Measurements from ENCODE around the gene ITPR2.
"Not testable (repeated sequence)": the region's sequence is repeated elsewhere in the genome, so short reads cannot be mapped to it uniquely, and the experiment has no call there.

ITPR2 gene

GRCh38 chr12:26455936-26456574, 376.9 kb downstream of the ITPR2 start:
- peak; percentile 73 for DNase-seq (ENCODE audit: low read depth, low spot score)

GRCh38 chr12:26453246-26453645, 379.7 kb downstream of the ITPR2 start:
- DNase-seq (ENCODE audit: low read depth, low spot score), result no peak

GRCh38 chr12:26452511-26452910, 380.5 kb downstream of the ITPR2 start:
- no peak for DNase-seq (ENCODE audit: low read depth, low spot score)

GRCh38 chr12:26451763-26452162, 381.2 kb downstream of the ITPR2 start:
- no peak for DNase-seq (ENCODE audit: low read depth, low spot score)

- DNase-seq (ENCODE audit: low read depth, low spot score), result no peak
Measured at GRCh38 chr12:26445909-26446308, 387.1 kb downstream of the ITPR2 start.

GRCh38 chr12:26443309-26443708, 389.7 kb downstream of the ITPR2 start:
- no peak for DNase-seq (ENCODE audit: low read depth, low spot score)

GRCh38 chr12:26441434-26441833, 391.6 kb downstream of the ITPR2 start:
- no peak for DNase-seq (ENCODE audit: low read depth, low spot score)

- no peak for DNase-seq (ENCODE audit: low read depth, low spot score)
Measured at GRCh38 chr12:26435069-26435404, 398.0 kb downstream of the ITPR2 start.

GRCh38 chr12:26434299-26435068, 398.5 kb downstream of the ITPR2 start:
- DNase-seq (ENCODE audit: low read depth, low spot score), result peak; percentile 52

GRCh38 chr12:26433701-26434100, 399.3 kb downstream of the ITPR2 start:
- not testable (repeated sequence) for DNase-seq (ENCODE audit: low read depth, low spot score)

GRCh38 chr12:26431211-26431610, 401.8 kb downstream of the ITPR2 start:
- DNase-seq (ENCODE audit: low read depth, low spot score), result peak; percentile 11

GRCh38 chr12:26430596-26430995, 402.4 kb downstream of the ITPR2 start:
- DNase-seq (ENCODE audit: low read depth, low spot score), result not testable (repeated sequence)

GRCh38 chr12:26429070-26429691, 403.8 kb downstream of the ITPR2 start:
- DNase-seq (ENCODE audit: low read depth, low spot score), result no peak

GRCh38 chr12:26428420-26428819, 404.6 kb downstream of the ITPR2 start:
- DNase-seq (ENCODE audit: low read depth, low spot score), result no peak

- DNase-seq (ENCODE audit: low read depth, low spot score), result no peak
Measured at GRCh38 chr12:26426652-26427051, 406.3 kb downstream of the ITPR2 start.

GRCh38 chr12:26425587-26426260, 407.3 kb downstream of the ITPR2 start:
- DNase-seq (ENCODE audit: low read depth, low spot score), result peak; percentile 61

- no peak for DNase-seq (ENCODE audit: low read depth, low spot score)
Measured at GRCh38 chr12:26422839-26423398, 410.1 kb downstream of the ITPR2 start.

- DNase-seq (ENCODE audit: low read depth, low spot score), result no peak
Measured at GRCh38 chr12:26416550-26416949, 416.4 kb downstream of the ITPR2 start.

- no peak for DNase-seq (ENCODE audit: low read depth, low spot score)
Measured at GRCh38 chr12:26410689-26411088, 422.3 kb downstream of the ITPR2 start.

GRCh38 chr12:26406813-26407212, 426.2 kb downstream of the ITPR2 start:
- no peak for DNase-seq (ENCODE audit: low read depth, low spot score)

GRCh38 chr12:26406391-26406790, 426.6 kb downstream of the ITPR2 start:
- DNase-seq (ENCODE audit: low read depth, low spot score), result no peak

GRCh38 chr12:26403601-26404000, 429.4 kb downstream of the ITPR2 start:
- DNase-seq (ENCODE audit: low read depth, low spot score), result no peak
